Thoracic aorta (tissue), 2 donors: ENCODE data around the gene MYO5B. TPM values are rescaled to one million over a fixed set of nuclear protein-coding genes. Genes with fewer than 3 reads are reported as not detected.

Experiments used
- ATAC-seq: fragments of 150-250 bp; one replicate; pipeline ENCODE4 v1.8.0; 2017; ENCODE audit warnings: low read depth; ENCODE audit not compliant: insufficient number of reproducible peaks, low FRiP score
- DNase-seq: peaks from one replicate; pipeline ENCODE4 v3.0.0-alpha.2; 2020; ENCODE audit warnings: low spot score
- H3K27ac ChIP-seq, 2 donors: fragments of 200-600 bp; sonication (generic); 1 replicate in 1 of 2; 2 replicates in 1 of 2; pipeline ENCODE4 v1.5.1; 2016; ENCODE audit warnings: mild to moderate bottlenecking in 2 of 2, moderate library complexity in 2 of 2
- H3K27me3 ChIP-seq: fragments of 200-600 bp; sonication (generic); replicated peaks from 2 replicates; pipeline ENCODE4 v1.6.0; 2016; ENCODE audit warnings: mild to moderate bottlenecking; ENCODE audit not compliant: insufficient read depth
- H3K36me3 ChIP-seq: fragments of 200-600 bp; sonication (generic); one replicate; pipeline ENCODE4 v1.5.1; 2016
- H3K4me1 ChIP-seq, 2 donors: fragments of 200-600 bp; sonication (generic); 1 replicate in 1 of 2; 2 replicates in 1 of 2; pipeline versions ENCODE4 v1.5.1 to v1.6.0; 2016; ENCODE audit warnings: low read depth in 2 of 2, mild to moderate bottlenecking in 1 of 2; ENCODE audit not compliant: control insufficient read depth in 1 of 2
- H3K4me3 ChIP-seq: fragments of 200-600 bp; sonication (generic); 2 replicates; pipeline ENCODE4 v1.5.1; 2016; ENCODE audit warnings: mild to moderate bottlenecking
- H3K9me3 ChIP-seq: fragments of 200-600 bp; sonication (generic); 2 replicates; pipeline ENCODE4 v1.5.1; 2016
- CTCF ChIP-seq: fragments of 200-600 bp; sonication (generic); IDR thresholded peaks from one replicate; pipeline ENCODE4 v1.5.1; 2019; ENCODE audit warnings: antibody characterized with exemption
- total RNA-seq, 2 donors: library from RNA; depleted of rRNA; stranded (reverse); fragments of >200 nt; gene quantifications; one replicate each; pipeline versions ENCODE4 v1.1.0 to v1.2.3, GENCODE V29; 2016

The MYO5B gene
- total RNA-seq, 2 donors from 2014 or later, result 8.3 to 13.5 TPM

GRCh38 chr18:49844903-49845302, 350.0 kb downstream of the MYO5B start:
- no peak for TF ChIP-seq CTCF
- Histone ChIP-seq H3K9me3 (no peaks in the 10 kb centered on the region), H3K4me3 (no peak overlapping the region), H3K27ac (no peak overlapping the region), H3K4me1 (no peaks in the 10 kb centered on the region), H3K36me3 (peaks cover 7% of the 10 kb centered on the region), H3K27me3 (no peaks in the 10 kb centered on the region)
- DNase-seq (no peak), ATAC-seq (no peak)

GRCh38 chr18:49843778-49844625, 350.9 kb downstream of the MYO5B start:
- TF ChIP-seq CTCF, result no peak
- no peaks in the 10 kb centered on the region for H3K9me3 ChIP-seq
- peaks cover 7% of the 10 kb centered on the region for H3K36me3 ChIP-seq
- DNase-seq (no peak), ATAC-seq (no peak)
- no peaks in the 10 kb centered on the region for H3K27me3 ChIP-seq
- no peak overlapping the region for H3K4me3 ChIP-seq
- H3K4me1 ChIP-seq, result no peaks in the 10 kb centered on the region
- no peak overlapping the region for H3K27ac ChIP-seq

- DNase-seq, result no peak
- H3K27me3 ChIP-seq, result no peaks in the 10 kb centered on the region
- TF ChIP-seq CTCF, result no peak
- no peak for ATAC-seq
- peaks cover 7% of the 10 kb centered on the region for H3K36me3 ChIP-seq
- no peaks in the 10 kb centered on the region for H3K9me3 ChIP-seq
- H3K4me3 ChIP-seq, result no peak overlapping the region
- no peak overlapping the region for H3K27ac ChIP-seq
- H3K4me1 ChIP-seq, result no peaks in the 10 kb centered on the region
Observed at GRCh38 chr18:49843131-49843530, 351.8 kb downstream of the MYO5B start.

GRCh38 chr18:49842656-49843055, 352.3 kb downstream of the MYO5B start:
- no peaks in the 10 kb centered on the region for H3K27me3 ChIP-seq
- no peaks in the 10 kb centered on the region for H3K4me1 ChIP-seq
- H3K4me3 ChIP-seq, result no peak overlapping the region
- ATAC-seq, result no peak
- peaks cover 7% of the 10 kb centered on the region for H3K36me3 ChIP-seq
- H3K27ac ChIP-seq, result no peak overlapping the region
- no peaks in the 10 kb centered on the region for H3K9me3 ChIP-seq
- no peak for TF ChIP-seq CTCF
- DNase-seq, result no peak

GRCh38 chr18:49841236-49842217, 353.4 kb downstream of the MYO5B start:
- H3K9me3 ChIP-seq, result no peaks in the 10 kb centered on the region
- TF ChIP-seq CTCF, result no peak
- H3K36me3 ChIP-seq, result peaks cover 7% of the 10 kb centered on the region
- H3K27me3 ChIP-seq, result no peaks in the 10 kb centered on the region
- no peaks in the 10 kb centered on the region for H3K4me1 ChIP-seq
- no peak for DNase-seq
- no peak for ATAC-seq
- no peak overlapping the region for H3K4me3 ChIP-seq
- H3K27ac ChIP-seq, result no peak overlapping the region
